Suppressor macrophage treated with lipopolysaccharide for 4 hours (primary cell): ENCODE results near the gene ARHGEF12.

Experiments
- DNase-seq: peaks from one replicate; pipeline ENCODE4 v3.0.0-alpha.2; 2020

ARHGEF12 gene

DNA sequence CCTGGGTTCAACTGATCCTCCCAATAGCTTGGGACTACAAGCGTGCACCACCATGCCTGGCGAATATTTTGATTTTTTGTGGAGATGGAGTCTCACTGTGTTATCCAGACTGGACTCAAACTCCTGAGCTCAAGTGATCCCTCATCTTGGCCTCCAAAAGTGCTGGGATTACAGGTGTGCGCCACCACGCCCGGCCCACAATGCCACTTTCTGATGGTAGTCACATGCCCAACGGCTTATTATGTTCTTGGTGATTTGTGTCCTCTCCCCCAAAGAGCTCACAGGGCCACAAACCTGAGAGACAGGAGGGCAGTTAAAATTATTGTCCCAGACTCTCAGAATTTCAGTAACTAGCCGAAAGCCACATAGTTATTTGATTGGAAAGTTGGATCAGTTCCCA lies 185.0 kb downstream of the ARHGEF12 start:
- no peak for DNase-seq

DNA sequence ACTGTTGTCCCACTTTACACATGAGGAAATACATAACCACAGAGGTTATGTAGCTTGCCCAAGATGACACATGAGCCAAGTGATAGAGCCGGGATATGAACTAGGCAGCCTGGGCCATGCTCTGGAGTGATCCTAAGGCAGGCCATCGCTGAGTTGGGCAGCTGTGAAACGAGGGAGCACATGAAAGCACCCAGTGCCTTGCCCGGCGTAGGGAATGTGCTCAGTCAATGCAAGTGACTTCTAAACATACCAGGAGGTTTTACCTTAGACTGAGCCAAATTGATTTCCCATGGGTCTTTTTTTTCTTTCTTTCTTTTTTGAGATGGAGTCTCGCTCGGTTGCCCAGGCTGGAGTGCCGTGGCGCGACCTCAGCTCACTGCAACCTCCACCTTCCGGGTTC lies 185.8 kb downstream of the ARHGEF12 start:
- DNase-seq, result no peak

DNA sequence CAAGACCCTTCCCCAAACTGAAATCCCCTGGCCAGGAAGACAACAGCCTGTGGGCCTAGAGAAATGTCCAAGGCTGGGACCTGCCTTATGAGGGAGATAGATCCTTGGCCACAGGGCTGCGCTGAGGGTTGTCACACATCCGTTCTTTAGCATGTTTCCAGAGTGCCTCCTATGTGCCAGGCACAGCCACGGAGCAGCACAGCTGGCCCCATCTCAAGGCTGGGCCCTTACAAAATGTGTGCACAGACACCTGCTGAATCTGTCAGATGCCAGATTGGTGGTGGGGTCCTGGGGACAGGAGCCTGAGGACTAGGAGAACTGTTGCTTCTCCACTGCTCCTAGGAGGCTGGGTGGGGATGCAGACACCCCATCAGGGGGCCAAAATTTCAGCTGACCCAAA lies 186.5 kb downstream of the ARHGEF12 start:
- no peak for DNase-seq

DNA sequence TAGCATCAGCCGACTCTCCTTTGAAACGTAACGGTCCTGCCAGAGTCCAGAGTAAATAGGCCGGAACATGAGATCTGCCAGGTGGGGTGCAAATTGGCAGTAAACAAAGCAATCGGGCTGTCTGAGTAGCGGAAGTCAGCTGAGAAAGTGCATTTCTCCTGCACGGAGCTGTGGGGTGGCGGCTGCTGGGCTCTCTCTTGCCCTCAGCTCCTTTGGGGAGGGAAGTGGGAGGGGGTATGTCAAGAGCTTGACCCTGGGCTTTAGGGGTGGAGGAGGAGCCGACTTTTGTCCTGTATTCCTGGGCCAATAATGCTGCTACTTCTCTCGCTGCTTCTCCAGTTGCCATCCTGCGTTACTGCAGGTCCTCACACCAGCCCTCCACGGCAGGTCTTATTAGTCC lies 187.0 kb downstream of the ARHGEF12 start:
- no peak for DNase-seq

DNA sequence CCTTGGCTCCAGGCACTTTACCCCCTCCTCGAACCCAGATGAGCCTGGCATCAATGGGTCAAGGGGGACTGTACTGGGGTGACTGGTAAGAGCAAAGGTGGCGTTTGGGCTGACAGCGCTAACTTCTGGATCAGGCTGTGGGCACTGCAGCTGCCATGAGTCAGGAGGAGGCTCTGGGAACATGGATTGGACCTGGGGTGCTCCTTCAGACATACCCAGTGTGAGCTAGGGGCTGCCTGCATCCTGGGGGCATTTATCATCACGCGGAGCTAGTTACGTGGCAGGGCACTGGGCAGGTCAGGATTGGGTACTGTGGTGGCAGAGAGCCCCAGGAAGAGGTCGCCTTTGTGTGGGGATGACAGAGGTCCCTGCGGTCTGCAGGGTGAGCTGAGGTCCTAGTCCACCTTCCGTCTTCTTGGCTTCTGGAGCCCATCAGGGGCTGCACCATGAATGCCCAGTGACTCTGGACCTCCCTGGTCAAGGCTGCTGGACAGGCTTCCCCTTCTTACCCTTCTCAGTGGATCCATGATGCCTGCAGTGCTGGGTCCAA lies 188.4 kb downstream of the ARHGEF12 start:
- no peak for DNase-seq

DNA sequence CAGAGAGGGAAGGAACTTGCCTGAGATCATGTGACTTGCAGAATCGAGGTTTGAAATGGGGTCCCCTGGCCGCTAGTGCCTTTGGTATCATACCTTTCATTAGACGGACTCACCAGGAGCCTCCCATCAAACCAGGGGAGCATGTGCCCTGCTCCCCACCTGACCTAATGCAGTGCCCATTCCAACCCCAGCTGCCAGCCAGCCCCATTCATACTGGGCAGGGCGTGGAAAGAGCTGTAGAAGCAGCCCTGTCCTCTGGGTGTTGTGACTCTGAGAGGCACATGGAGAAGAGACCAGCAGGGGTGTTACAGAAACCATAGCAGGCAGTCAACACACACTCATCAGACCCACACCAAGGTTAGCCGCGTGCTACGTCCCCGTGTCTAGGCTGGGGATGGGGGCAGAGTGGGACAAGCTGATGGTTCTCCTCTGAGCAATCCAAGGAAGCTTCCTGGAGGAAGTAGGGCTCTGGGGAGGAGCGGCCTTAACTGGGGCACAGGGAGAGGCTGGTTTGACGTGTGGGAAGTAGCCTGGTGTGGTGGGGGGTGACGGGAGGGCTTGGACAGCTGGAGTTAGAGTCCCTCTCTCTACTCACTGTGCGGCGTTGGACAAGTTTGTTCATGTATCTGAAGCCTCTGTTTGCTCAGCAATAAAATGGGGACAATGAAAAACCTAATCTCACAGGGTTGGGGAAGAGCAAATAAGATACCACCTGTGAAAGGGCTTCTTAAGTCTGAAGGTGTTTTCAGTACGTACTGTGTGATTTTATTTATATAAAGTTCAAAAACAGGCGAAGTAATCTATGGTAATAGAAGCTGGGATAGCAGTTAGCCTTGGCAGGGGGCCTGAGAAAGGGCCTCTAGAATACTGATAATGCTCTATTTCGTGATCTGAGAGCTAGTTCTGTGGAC lies 189.3 kb downstream of the ARHGEF12 start:
- no peak for DNase-seq

DNA sequence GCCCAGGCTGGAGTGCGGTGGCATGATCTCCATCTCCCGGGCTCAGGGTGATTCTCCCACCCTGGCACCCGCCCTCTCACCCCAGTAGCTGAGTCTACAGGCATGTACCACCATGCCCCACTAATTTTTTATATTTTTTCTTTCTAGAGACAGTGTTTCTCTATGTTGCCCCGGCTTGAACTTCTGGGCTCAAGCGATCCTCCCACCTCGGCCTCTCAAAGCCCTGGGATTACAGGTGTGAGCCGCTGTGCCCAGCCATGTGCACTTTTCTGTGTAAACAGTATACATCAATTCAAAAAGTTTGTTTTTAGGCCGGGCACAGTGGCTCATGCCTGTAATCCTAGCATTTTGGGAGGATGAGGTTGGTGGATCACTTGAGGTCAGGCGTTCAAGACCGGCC lies 190.0 kb downstream of the ARHGEF12 start:
- DNase-seq, result no peak

DNA sequence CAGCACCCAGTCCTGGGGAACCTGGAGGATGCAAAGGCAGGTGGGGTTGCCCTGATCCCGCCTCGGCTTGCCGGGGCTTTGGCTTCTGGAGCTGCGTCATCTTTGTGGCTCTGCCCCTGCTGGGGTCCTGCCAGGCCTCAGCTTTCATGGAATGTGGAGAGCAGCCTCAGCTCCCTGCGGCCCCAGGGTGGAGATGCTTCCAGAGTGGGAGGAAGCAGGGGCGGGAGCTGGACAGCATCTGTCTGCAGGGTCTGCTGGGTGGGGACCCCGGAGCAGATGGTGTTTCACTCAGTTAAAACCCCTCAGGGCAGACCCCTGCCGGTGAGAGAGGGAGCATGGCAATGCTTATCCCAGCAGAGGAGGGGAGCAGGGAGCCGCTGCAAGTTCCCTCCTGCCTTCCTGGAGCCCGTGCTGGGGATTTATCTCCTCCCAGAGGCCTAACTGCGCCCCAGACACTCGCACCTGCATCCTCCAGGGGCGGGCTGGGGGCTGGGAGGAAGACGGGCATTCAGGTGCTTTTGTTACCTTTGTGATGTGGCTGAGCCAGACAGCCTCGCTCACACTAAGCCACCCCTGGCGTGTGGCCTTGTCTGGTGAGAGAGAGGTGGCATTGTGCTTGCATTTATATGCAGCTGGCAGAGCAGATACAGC lies 191.0 kb downstream of the ARHGEF12 start:
- DNase-seq, result no peak

DNA sequence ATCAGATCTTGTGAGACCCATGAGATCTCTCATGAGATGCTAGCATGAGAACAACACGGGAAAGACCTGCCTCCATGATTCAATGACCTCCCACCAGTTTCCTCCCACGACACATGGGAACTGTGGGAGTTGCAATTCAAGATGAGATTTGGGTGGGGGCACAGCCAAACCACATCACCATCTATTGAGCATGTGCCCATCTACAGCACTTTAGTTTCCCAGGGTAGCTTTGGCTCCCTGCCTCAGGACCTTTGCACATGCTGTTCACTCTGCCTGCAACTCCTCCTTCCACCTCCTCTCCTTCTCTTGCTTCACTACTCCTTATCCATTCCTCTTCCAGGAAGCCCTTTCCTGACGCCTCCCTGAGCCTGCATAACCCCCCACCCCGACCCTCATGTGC lies 192.5 kb downstream of the ARHGEF12 start:
- no peak for DNase-seq

DNA sequence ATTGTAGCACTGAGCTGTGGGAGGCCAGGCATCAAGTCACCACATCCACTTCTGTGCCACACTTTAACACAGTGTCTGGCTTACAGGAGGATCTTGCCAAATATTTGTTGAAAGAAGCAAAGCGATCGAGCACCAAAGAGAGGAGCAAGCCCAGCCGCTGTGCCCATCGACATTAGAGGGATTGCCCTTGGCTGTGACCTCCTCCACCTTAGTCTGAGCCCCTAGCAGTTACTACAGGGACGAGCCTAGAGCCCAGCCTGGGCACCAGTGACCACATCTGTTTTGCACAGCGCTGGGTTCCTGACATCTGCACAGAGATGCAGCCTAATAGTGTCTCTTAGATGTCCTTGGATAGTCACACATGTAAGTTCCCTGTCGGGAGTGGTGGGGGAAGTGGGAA lies 193.0 kb downstream of the ARHGEF12 start:
- DNase-seq, result no peak

DNA sequence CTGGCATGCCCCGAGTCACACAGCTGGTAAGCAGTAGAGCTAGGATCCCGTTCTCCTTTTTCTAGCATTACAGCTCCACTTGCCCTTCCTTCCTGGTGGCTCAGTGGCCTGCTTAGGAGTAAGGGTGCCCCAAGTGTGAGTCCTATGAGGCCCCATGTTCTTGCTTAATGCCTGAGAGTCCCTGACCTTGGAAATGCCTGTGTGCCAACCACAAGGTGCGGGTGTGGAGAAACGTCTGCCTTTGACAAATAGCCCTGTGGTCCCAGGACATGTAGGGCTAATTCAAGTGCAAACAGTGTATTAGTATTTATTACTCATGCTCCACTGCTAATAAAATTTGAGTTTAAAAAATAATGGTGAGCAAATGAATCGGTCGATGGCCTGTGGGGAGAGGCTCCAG lies 193.7 kb downstream of the ARHGEF12 start:
- DNase-seq, result no peak

DNA sequence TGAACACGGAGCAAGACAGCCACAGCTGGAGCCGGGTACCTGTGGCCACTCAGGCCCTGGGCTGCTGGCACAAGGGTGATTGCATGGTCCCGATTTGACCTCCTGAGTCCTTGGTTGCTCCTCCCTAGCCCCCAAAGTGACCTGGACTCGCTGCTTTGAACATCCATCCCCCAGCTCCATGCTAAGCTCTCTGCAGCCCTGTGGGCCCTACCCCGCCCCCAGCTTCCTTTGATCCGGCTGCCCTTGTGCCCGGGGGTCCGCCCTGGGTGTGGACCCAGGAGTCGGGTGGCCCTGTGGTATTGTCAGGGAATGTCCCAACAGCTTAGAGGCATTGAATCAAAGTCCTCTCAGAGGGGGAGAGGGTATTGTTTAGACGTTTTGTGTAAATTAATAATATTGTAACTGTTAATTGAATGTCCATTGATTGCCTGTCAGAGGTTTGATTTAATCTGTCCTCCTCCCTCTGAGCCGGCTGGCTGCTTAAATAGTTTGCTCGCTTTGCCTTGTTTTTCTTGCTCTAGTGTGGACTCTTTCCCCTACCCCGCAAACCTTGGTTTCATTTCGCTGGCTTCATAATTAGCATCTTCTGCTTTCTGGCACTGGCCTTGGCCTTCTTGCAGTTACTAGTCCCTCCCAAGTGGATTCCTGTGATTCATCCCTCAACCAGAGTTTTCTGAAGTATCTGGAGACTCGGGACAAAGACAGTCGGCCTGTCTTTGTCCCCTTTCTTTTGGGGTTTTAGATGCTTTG lies 196.0 kb downstream of the ARHGEF12 start:
- no peak for DNase-seq

DNA sequence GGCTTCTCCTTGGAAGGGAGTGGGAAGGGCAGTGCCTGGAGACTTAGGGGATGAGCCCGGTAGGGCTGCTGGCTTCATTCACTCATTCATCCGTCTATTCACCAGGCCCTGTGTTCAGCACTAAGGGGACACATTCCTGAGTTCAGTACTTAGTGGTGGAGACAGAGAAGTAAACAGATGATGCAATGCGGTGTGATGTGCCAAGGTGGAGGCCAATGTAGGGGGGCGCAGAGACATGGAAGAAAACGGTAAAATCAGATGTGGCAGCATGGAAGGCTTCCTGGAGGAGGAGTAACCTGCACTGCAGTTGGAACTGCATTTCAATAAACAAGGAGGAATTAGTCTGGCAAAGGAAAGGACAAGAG lies 196.6 kb downstream of the ARHGEF12 start:
- no peak for DNase-seq

DNA sequence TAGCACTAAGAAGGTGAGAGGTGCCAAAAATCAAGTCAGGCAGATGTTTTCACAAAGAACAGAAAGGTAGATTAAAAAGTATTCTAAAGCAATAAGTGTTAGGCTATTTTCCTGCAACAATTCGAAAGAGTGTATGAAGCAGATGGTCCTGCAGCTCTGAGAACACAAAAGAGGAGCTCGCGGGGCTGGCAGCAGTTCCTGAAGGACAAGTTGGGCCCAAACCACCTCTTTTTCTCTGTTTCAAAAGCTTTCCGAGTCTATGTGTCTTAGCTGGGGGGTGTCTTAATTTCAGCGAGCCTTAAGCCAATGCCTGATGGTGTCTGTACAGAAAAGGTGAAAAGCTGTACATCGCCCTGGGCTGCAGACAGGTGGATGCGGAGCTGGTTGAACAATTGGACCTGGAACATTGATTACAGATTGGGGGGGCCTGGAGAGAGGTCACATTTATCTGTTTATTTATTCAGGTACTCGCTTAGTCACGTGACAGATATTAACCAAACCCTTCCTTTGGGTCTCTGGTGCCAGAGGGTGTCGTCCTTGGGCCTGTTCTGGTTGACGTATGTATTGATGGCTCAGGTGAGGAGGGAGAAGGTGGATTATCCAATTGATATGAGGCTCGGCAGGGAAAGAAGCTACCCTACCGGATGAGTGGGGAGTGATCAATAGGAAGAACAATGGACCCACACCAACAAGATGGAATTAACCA lies 200.0 kb downstream of the ARHGEF12 start:
- no peak for DNase-seq

DNA sequence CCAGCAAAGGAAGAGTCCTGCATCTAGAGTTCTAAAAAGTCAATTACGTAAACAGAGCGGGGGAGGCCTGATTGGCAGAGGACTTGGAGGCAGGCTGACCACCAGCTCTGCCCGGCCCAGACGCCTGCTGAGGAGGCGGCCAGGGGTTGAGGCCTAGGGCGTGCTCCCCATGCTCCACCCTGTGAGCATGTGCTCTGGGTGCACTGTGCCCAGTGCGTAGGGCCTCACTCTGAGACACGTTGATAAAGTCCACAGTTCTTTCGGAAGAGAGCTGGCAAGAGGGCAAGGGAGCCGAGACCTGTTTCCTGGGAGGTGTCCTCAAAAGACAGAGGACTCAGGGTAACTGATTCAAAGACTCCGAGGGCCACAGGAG lies 200.6 kb downstream of the ARHGEF12 start:
- no peak for DNase-seq

DNA sequence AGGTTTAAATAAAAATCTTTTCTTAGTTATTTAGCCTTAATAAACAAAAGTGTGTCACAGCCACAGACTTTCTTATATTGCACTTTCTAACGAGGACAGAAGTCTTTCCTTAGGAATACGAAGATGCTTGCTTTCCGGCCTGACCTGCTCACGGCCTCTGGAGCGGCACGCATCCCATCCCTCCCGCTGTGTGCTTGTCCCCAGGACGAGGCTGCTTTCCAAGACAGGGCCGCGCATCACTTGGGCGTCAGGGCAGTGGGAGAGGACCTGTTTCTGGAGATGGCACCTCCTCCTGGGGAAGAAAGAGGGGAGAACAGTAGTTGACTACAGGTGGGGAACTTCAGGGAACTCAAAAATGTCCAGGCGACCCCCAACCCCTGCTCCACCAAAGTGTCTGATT lies 201.8 kb downstream of the ARHGEF12 start:
- DNase-seq, result no peak

DNA sequence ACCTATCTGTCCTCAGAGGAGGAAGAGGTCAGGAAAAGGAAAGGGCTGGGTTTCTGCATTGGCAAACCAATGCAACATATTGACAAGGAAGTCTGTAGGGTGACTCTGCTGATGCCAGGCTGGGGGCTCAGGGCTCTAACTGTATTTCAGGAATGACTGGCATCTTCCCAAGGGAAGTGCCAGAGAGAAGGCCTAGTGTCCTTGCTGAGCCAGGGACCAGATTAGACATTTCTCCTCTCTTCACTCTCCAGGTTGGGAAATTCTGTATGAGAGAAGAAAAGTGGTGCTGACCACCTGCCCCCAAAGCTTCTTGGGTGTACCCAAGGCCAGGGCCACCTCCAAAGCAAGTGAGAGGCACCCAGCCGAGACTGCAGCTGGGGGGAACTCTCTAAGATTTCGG lies 202.5 kb downstream of the ARHGEF12 start:
- no peak for DNase-seq
